Tibial nerve (tissue), 3 donors: ENCODE results near the gene ZBTB40.

Experiments used
- POLR2A ChIP-seq, 2 donors: fragments of 450-650 bp; IDR thresholded peaks; one replicate each; pipeline ENCODE4 v1.6.1; 2017; ENCODE audit warnings: antibody characterized with exemption in 2 of 2, mild to moderate bottlenecking in 2 of 2, moderate library complexity in 2 of 2
- TF ChIP-seq, protein P1 (sequence below), 5 experiments: fragments of 200-600 bp in 3 of 5; fragments of 450-650 bp in 2 of 5; sonication (generic) in 3 of 5; IDR thresholded peaks; one replicate each; pipeline ENCODE4 v1.5.1; 2016 to 2019; ENCODE audit warnings: antibody characterized with exemption in 5 of 5, mild to moderate bottlenecking in 3 of 5, moderate library complexity in 2 of 5

DNA sequence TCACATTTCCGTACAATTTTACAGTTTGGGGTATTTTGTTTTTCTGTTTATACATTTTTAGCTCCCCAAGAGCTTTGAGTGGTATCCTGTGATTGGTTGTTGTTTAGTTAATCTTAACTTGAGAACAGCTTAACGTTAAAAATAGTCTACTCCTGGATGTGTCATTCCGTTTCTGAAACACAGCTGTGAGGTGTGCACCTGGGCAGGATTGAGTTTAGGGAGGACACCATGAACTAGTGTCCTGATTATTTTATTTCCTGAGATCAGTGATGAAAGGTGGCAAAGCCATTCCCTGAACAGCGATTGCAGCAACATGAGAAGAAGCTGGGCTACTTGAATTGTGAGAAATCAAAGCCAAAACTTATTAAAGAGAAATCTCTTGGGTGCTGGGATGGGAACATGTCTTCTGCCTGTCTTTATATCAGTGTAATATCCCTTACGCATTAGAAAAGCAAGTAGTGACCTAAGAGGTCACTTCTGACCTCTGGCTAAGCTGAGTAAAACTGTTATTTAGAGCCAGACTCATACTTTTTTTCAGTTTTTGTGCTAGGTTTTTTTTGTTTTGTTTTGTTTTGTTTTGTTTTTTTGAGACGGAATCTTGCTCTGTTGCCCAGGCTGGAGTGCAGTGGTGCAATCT, 43.4 kb downstream of the ZBTB40 start:
- TF ChIP-seq, protein P1, sequence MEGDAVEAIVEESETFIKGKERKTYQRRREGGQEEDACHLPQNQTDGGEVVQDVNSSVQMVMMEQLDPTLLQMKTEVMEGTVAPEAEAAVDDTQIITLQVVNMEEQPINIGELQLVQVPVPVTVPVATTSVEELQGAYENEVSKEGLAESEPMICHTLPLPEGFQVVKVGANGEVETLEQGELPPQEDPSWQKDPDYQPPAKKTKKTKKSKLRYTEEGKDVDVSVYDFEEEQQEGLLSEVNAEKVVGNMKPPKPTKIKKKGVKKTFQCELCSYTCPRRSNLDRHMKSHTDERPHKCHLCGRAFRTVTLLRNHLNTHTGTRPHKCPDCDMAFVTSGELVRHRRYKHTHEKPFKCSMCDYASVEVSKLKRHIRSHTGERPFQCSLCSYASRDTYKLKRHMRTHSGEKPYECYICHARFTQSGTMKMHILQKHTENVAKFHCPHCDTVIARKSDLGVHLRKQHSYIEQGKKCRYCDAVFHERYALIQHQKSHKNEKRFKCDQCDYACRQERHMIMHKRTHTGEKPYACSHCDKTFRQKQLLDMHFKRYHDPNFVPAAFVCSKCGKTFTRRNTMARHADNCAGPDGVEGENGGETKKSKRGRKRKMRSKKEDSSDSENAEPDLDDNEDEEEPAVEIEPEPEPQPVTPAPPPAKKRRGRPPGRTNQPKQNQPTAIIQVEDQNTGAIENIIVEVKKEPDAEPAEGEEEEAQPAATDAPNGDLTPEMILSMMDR (IDR thresholded peaks at IDR 0.05) = no peak
- no peak for TF ChIP-seq POLR2A (IDR thresholded peaks at IDR 0.05)
